PC-3 (cell line): ENCODE measurements around the gene NSMCE1. TPM values are rescaled to one million over a fixed set of nuclear protein-coding genes. Genes with fewer than 3 reads are reported as not detected.

ENCODE experiments used
- ATAC-seq: fragments of 200-7000 bp; cut with Tn5 transposase; 2 replicates; pipeline ENCODE4 v1.9.1; 2020; ENCODE audit warnings: mild to moderate bottlenecking, moderate library complexity
- BruUV-seq: library from RNA; stranded (reverse); fragments of 400-500 nt; replicated peaks from 2 replicates; lab custom pipeline; 2021; lab: Mats Ljungman, UMichigan
- CTCF ChIA-PET: fragments of 300-600 bp; sonication (Branson Sonifier 250); formaldehyde crosslinking; loops from one replicate; lab custom pipeline; 2022; ENCODE audit warnings: antibody characterized with exemption; lab: Charles Lee
- POLR2A ChIA-PET: fragments of 300-600 bp; sonication (Branson Sonifier 250); formaldehyde crosslinking; loops from one replicate; lab custom pipeline; 2022; ENCODE audit warnings: antibody characterized with exemption; ENCODE audit not compliant: unreplicated experiment; lab: Charles Lee
- DNase-seq: peaks from one replicate; pipeline ENCODE4 v3.0.0-alpha.2; 2015
- H2AFZ ChIP-seq: fragments of 300-600 bp; sonication (generic); 2 replicates; pipeline ENCODE4 v1.6.0; 2016; ENCODE audit warnings: antibody characterized with exemption, low read length
- H3F3A ChIP-seq: fragments of 300-600 bp; sonication (generic); one replicate; pipeline ENCODE4 v1.6.0; 2017; ENCODE audit warnings: antibody characterized with exemption, low read length, control low read depth, mild to moderate bottlenecking; ENCODE audit not compliant: unreplicated experiment
- H3K27ac ChIP-seq: fragments of 300-600 bp; sonication (generic); 2 replicates; pipeline ENCODE4 v1.5.1; 2016; ENCODE audit warnings: mild to moderate bottlenecking, low read length
- H3K27me3 ChIP-seq: fragments of 300-600 bp; sonication (generic); 2 replicates; pipeline ENCODE4 v1.6.1; 2016; ENCODE audit warnings: low read length, mixed read lengths
- H3K36me3 ChIP-seq: fragments of 300-600 bp; sonication (generic); 2 replicates; pipeline ENCODE4 v1.6.1; 2016; ENCODE audit warnings: low read depth, mixed run types, low read length, mixed read lengths
- H3K4me1 ChIP-seq: fragments of 300-600 bp; sonication (generic); 2 replicates; pipeline ENCODE4 v1.5.1; 2016; ENCODE audit warnings: low read length; ENCODE audit not compliant: insufficient read depth
- H3K4me2 ChIP-seq: fragments of 300-600 bp; sonication (generic); 2 replicates; pipeline ENCODE4 v1.6.0; 2016; ENCODE audit warnings: low read length
- H3K4me3 ChIP-seq: fragments of 300-600 bp; sonication (generic); 2 replicates; pipeline ENCODE4 v1.5.1; 2016; ENCODE audit warnings: mild to moderate bottlenecking, low read length, mixed read lengths
- H3K79me2 ChIP-seq: fragments of 300-600 bp; sonication (generic); 2 replicates; pipeline ENCODE4 v1.6.1; 2017; ENCODE audit warnings: low read length, mixed read lengths
- H3K9ac ChIP-seq: fragments of 300-600 bp; sonication (generic); 2 replicates; pipeline ENCODE4 v1.6.0; 2016; ENCODE audit warnings: mild to moderate bottlenecking, low read length
- H3K9me2 ChIP-seq: fragments of 300-600 bp; sonication (generic); replicated peaks from 2 replicates; pipeline ENCODE4 v1.6.1; 2016; ENCODE audit warnings: mixed run types, low read length, mixed read lengths
- H3K9me3 ChIP-seq: fragments of 300-600 bp; sonication (generic); 2 replicates; pipeline ENCODE4 v1.6.1; 2016; ENCODE audit warnings: low read length, mixed read lengths
- H4K20me1 ChIP-seq: fragments of 300-600 bp; sonication (generic); 2 replicates; pipeline ENCODE4 v1.6.1; 2016; ENCODE audit warnings: low read length, mixed read lengths
- CTCF ChIP-seq: fragments of 300-600 bp; sonication (generic); conservative IDR thresholded peaks from 2 replicates; pipeline ENCODE4 v1.5.1; 2017; ENCODE audit warnings: antibody characterized with exemption, low read depth, mild to moderate bottlenecking, low read length
- EZH2 ChIP-seq: fragments of 300-600 bp; sonication (generic); IDR thresholded peaks from one replicate; pipeline ENCODE4 v1.6.1; 2017; ENCODE audit warnings: antibody characterized with exemption, mild to moderate bottlenecking, low read length; ENCODE audit not compliant: unreplicated experiment
- EZH2phosphoT487 ChIP-seq: fragments of 300-600 bp; sonication (generic); IDR thresholded peaks from 2 replicates; pipeline ENCODE4 v1.6.1; 2018; ENCODE audit warnings: mild to moderate bottlenecking, antibody characterized with exemption, low read length, borderline replicate concordance
- intact Hi-C: fragments of 100-400 bp; cut with micrococcal nuclease; formaldehyde crosslinking; loops from 2 replicates; pipeline ENCODE4 v1.9.0; 2023
- total RNA-seq: library from RNA; depleted of rRNA; stranded (reverse); fragments of >200 nt; gene quantifications from 2 replicates; pipeline ENCODE4 v1.2.3, GENCODE V29; 2014

NSMCE1 gene
- total RNA-seq, 1 experiment from 2014 or later, result 32.5 TPM

- H4K20me1 ChIP-seq, result no peaks in the 10 kb centered on the region
- POLR2A ChIA-PET, result no interaction called here
Measured at GRCh38 chr16:27226976-27227705, 41.4 kb downstream of the NSMCE1 start.

GRCh38 chr16:27226476-27226875, 42.1 kb downstream of the NSMCE1 start:
- no peaks in the 10 kb centered on the region for H3K9me3 ChIP-seq
- H3K27me3 ChIP-seq, result no peaks in the 10 kb centered on the region
- H2AFZ ChIP-seq, result no peak overlapping the region
- DNase-seq, result no peak
- ChIA-PET POLR2A (no interaction called here), CTCF (no interaction called here)
- H3K27ac ChIP-seq, result no peak overlapping the region
- no peaks in the 10 kb centered on the region for H3K36me3 ChIP-seq
- TF ChIP-seq CTCF (no peak), EZH2 (no peak)
- no peaks in the 10 kb centered on the region for H3F3A ChIP-seq
- no peaks in the 10 kb centered on the region for H3K4me1 ChIP-seq
- no peaks in the 10 kb centered on the region for H3K79me2 ChIP-seq
- H3K9me2 ChIP-seq, result no peaks in the 10 kb centered on the region
- no peak overlapping the region for H3K4me2 ChIP-seq
- no peak overlapping the region for H3K9ac ChIP-seq
- ATAC-seq, result no peak
- no peaks in the 10 kb centered on the region for H4K20me1 ChIP-seq
- no TSS peak for BruUV-seq
- no peak overlapping the region for H3K4me3 ChIP-seq
- intact Hi-C loops, result no loop called here

More at GRCh38 chr16:27226976-27227705, 41.4 kb downstream of the NSMCE1 start:
- Histone ChIP-seq H3K79me2 (no peaks in the 10 kb centered on the region), H3K27me3 (no peaks in the 10 kb centered on the region), H3K27ac (no peak overlapping the region), H3K4me1 (no peaks in the 10 kb centered on the region), H3K9ac (no peak overlapping the region), H2AFZ (no peak overlapping the region), H3K36me3 (no peaks in the 10 kb centered on the region), H3K9me2 (no peaks in the 10 kb centered on the region), H3K4me2 (no peak overlapping the region), H3K9me3 (no peaks in the 10 kb centered on the region), H3K4me3 (no peak overlapping the region), H3F3A (no peaks in the 10 kb centered on the region)
- DNase-seq, result no peak
- ATAC-seq, result no peak
- TF ChIP-seq EZH2, result no peak
- TF ChIP-seq CTCF, result no peak
- no peak for TF ChIP-seq EZH2phosphoT487
- intact Hi-C loops, result no loop called here
- CTCF ChIA-PET, result no interaction called here
- BruUV-seq, result no TSS peak
